ENCODE results near the gene KIAA2012. TPM values are rescaled to one million over a fixed set of nuclear protein-coding genes. Genes with fewer than 3 reads are reported as not detected.

KIAA2012 gene
- total RNA-seq, 1 donor from 2014 or later: not detected

DNA sequence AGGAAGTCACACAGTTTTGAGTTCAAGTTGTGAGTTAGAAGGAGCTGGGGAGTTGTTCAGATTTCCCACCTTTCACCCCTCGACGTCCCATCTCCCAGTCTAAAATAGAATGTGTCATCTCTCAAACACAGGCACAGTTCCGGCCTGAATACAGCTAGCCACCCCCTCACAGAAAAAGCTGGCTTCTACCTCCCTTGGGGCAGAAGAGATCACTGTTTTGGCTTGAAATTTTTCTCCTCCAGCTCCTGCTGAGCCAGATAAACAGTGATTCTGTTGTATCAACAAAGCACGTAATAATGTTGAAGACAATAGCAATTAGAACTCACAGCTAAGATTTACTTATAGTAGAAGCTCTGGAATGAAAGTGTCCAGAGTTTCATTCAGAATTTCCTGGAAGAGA is 74.7 kb downstream of the KIAA2012 start:
- peaks cover 3% of the 10 kb centered on the region for H3K27me3 ChIP-seq (ENCODE audit: control insufficient read depth, insufficient read depth, low read length)
- DNase-seq (ENCODE audit: low read depth) (no peak), FAIRE-seq (no peak)
- TF ChIP-seq CTCF (IDR thresholded peaks at IDR 0.05; ENCODE audit: insufficient read depth, low read length, severe bottlenecking): no peak
- no peaks in the 10 kb centered on the region for H3K36me3 ChIP-seq (ENCODE audit: control insufficient read depth, insufficient read depth, low read length)
- H3K4me3 ChIP-seq (ENCODE audit: low read depth, low read length): no peak overlapping the region

DNA sequence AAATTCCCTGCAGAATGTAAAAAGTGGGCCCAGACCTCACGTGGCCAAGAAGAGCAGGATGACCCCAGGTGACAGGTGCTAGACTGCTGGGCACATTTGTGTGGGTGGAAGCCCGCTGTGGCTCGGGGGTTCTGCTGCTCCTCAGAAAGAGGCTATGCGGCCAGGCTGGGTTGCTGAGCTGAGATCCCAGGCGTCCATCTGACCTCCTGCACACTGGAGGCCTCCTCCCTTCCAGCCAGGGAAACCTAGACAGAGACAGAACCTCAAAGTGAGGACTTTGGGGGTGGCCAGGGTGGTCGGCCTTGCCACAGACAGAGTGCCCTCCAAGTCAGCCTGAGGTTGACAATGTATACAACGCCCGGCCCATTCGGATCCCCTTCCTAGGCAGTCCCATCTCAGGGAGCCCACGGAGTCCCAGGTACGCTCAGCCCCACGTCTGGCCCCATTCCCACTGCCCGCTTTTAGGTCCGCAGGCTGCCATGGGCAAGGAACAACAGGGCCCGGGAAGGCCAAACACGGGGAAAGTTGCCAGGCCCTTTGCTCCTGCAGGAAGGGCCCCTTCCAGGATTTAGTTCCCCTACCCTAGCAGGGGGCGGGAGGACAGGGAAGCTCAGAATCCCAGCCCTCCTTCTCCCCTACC is 75.6 kb downstream of the KIAA2012 start:
- no peak for TF ChIP-seq CTCF (IDR thresholded peaks at IDR 0.05; ENCODE audit: insufficient read depth, low read length, severe bottlenecking)
- peaks cover 3% of the 10 kb centered on the region for H3K27me3 ChIP-seq (ENCODE audit: control insufficient read depth, insufficient read depth, low read length)
- H3K36me3 ChIP-seq (ENCODE audit: control insufficient read depth, insufficient read depth, low read length): no peaks in the 10 kb centered on the region
- FAIRE-seq (no peak), DNase-seq (ENCODE audit: low read depth) (no peak)
- H3K4me3 ChIP-seq (ENCODE audit: low read depth, low read length): no peak overlapping the region

- Histone ChIP-seq H3K36me3 (ENCODE audit: control insufficient read depth, insufficient read depth, low read length) (no peaks in the 10 kb centered on the region), H3K27me3 (ENCODE audit: control insufficient read depth, insufficient read depth, low read length) (peaks cover 3% of the 10 kb centered on the region), H3K4me3 (ENCODE audit: low read depth, low read length) (no peak overlapping the region)
- no peak for TF ChIP-seq CTCF (IDR thresholded peaks at IDR 0.05; ENCODE audit: insufficient read depth, low read length, severe bottlenecking)
- FAIRE-seq (no peak), DNase-seq (ENCODE audit: low read depth) (no peak)
These were observed 76.2 kb downstream of the KIAA2012 start for GRCh38 chr2:202149155-202149762.

- FAIRE-seq (no peak), DNase-seq (ENCODE audit: low read depth) (no peak)
- no peaks in the 10 kb centered on the region for H3K36me3 ChIP-seq (ENCODE audit: control insufficient read depth, insufficient read depth, low read length)
- no peak overlapping the region for H3K4me3 ChIP-seq (ENCODE audit: low read depth, low read length)
- no peak for TF ChIP-seq CTCF (IDR thresholded peaks at IDR 0.05; ENCODE audit: insufficient read depth, low read length, severe bottlenecking)
- peaks cover under 1% of the 10 kb centered on the region for H3K27me3 ChIP-seq (ENCODE audit: control insufficient read depth, insufficient read depth, low read length)
These were observed 76.9 kb downstream of the KIAA2012 start for GRCh38 chr2:202149936-202150335.

GRCh38 chr2:202152104-202152715 is 79.2 kb downstream of the KIAA2012 start:
- DNase-seq (ENCODE audit: low read depth) (no peak), FAIRE-seq (no peak)
- Histone ChIP-seq H3K27me3 (ENCODE audit: control insufficient read depth, insufficient read depth, low read length) (no peaks in the 10 kb centered on the region), H3K36me3 (ENCODE audit: control insufficient read depth, insufficient read depth, low read length) (no peaks in the 10 kb centered on the region), H3K4me3 (ENCODE audit: low read depth, low read length) (no peak overlapping the region)
- no peak for TF ChIP-seq CTCF (IDR thresholded peaks at IDR 0.05; ENCODE audit: insufficient read depth, low read length, severe bottlenecking)
